Omental fat pad (tissue), 4 donors: Measurements from ENCODE around the gene SMPX. TPM values are rescaled to one million over a fixed set of nuclear protein-coding genes. Genes with fewer than 3 reads are reported as not detected.

ENCODE experiments used
- ATAC-seq: fragments of 150-250 bp; one replicate; pipeline ENCODE4 v1.9.1; 2016; ENCODE audit warnings: mild to moderate bottlenecking, moderate library complexity; ENCODE audit not compliant: low FRiP score
- DNase-seq: peaks from one replicate; pipeline ENCODE4 v3.0.0-alpha.2; 2019; ENCODE audit warnings: low spot score
- total RNA-seq, 4 donors: library from RNA; depleted of rRNA; stranded (reverse); fragments of >200 nt; gene quantifications; one replicate each; pipeline ENCODE4 v1.1.0, GENCODE V29; 2016
- TF ChIP-seq, protein P1 (sequence below), 3 donors: fragments of 450-650 bp; IDR thresholded peaks; one replicate each; pipeline ENCODE4 v1.5.1; 2016 to 2017; ENCODE audit warnings: antibody characterized with exemption in 3 of 3, mild to moderate bottlenecking in 3 of 3, moderate library complexity in 2 of 3

Gene SMPX
- total RNA-seq, 4 donors from 2014 or later, result not detected

DNA sequence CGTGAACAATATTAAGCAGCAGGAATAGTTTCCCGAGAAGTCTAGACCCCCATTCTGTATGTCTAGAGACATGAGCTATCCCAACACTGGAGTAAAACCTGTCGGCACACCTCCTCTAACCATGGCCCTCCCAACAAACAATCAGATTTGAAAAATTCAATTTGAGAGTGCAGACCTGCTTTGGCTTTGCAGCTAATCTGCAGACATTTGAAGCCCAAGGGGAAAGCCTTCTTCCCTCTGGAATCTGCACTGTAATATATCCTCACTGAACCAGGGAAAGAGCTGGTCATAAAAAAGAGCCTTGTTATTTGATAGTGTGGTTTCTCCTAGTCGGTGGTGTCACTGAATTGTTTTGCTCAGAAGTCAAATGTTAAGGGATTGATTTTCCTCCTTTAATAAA lies 55.2 kb downstream of the SMPX start:
- TF ChIP-seq, protein P1, sequence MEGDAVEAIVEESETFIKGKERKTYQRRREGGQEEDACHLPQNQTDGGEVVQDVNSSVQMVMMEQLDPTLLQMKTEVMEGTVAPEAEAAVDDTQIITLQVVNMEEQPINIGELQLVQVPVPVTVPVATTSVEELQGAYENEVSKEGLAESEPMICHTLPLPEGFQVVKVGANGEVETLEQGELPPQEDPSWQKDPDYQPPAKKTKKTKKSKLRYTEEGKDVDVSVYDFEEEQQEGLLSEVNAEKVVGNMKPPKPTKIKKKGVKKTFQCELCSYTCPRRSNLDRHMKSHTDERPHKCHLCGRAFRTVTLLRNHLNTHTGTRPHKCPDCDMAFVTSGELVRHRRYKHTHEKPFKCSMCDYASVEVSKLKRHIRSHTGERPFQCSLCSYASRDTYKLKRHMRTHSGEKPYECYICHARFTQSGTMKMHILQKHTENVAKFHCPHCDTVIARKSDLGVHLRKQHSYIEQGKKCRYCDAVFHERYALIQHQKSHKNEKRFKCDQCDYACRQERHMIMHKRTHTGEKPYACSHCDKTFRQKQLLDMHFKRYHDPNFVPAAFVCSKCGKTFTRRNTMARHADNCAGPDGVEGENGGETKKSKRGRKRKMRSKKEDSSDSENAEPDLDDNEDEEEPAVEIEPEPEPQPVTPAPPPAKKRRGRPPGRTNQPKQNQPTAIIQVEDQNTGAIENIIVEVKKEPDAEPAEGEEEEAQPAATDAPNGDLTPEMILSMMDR (IDR thresholded peaks at IDR 0.05), result no peak
- no peak for DNase-seq
- ATAC-seq, result no peak

DNA sequence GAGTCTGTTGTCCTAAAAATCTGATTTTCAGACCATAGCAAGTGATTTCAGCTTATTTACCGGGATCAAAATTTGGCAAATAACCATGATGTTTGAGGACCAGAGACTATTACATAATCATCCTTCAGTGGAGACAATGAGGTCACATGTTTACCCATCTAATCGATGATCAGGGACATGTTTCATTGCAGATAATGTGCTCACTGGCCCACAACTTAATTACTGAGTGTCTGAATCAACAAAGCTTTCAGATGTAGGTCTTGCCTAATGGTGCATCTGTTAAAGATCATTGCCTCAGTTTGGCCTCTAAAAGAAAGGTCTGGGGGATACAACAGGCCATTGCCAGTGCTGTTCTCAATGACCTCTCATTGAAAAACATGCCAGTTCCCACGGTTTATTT lies 56.9 kb downstream of the SMPX start:
- DNase-seq, result no peak
- TF ChIP-seq, protein P1 (IDR thresholded peaks at IDR 0.05), result no peak
- no peak for ATAC-seq

DNA sequence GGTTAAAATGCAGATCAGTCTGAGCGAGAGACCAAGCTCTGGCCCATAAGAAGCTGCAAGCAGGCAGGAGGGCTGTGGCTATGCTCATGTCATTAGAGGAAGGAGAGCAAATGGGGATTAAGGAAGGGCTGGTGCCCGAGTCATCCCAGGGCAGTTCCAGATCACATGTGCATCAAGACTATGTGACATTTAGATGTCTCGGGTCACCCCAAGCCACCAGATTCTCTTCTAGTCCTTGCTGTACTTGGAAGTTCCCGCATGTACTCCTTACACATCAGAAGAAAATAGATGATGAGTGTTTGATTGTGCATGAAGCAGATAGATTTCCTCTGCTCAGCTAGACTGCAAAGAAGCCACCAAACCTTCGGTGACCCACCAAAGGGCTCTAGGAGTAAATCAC lies 57.6 kb downstream of the SMPX start:
- DNase-seq (no peak), ATAC-seq (no peak)
- TF ChIP-seq, protein P1 (IDR thresholded peaks at IDR 0.05), result no peak

DNA sequence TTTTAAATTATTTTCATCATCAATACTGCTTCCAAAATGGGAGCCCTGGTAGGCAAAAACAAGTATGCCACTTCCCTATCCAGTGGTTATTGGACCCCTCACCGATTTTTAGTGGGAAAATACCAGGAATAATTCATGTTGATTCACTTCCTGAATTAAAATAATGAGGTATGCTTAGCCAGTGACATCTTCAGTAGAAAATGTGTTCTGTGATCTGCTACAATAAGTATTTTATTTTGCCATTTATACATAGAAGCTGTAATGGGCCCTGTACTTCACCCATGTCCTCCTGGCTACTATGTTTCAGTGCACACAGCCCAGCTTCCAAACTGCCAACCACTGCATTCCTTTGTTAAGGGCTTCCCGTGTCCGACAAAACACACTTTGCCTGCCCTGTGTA lies 58.8 kb downstream of the SMPX start:
- TF ChIP-seq, protein P1 (IDR thresholded peaks at IDR 0.05), result no peak
- DNase-seq (no peak), ATAC-seq (no peak)

DNA sequence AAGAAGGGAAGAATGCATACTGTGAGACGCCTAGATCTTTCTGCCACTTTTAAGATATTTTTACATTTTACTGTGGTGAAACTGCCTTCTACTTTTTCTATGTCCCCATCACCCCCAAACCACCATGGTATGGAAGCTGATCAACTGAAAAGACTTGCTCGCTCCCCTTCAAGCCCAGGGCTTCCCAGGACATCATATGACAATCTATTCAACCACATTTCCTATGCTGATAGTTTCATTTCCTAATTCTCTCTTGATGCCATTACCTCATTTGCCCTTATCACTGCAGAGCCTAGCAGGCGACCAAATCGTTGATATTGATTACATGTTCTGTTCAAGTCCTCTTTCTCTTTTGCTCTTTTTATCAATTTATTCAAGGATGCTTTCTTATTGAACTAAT lies 59.6 kb downstream of the SMPX start:
- TF ChIP-seq, protein P1 (IDR thresholded peaks at IDR 0.05), result no peak
- DNase-seq (no peak), ATAC-seq (no peak)

DNA sequence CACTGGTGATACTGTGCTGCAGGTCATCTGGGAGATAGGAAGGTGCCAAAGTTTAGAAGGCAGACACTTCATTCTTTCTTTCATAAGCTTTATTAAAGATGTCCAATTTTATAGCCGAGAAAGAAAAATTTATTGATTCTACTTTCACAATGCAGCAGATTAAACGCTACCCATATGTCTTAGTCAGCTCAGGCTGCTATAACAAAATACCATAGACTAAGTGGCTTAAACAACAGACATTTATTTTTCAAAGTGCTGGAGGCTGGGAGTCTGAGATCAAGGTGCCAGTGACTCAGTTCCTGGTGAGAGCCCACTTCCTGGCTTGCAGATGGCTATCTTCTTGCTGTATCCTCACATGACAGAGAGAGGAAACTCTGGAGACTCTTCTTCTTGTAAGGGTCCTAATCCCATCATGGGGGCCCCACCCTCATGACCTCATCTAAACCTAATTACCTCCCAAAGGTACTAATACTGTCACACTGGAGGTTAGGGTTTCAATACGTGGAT lies 66.4 kb downstream of the SMPX start:
- ATAC-seq, result no peak
- DNase-seq, result no peak
- TF ChIP-seq, protein P1 (IDR thresholded peaks at IDR 0.05), result no peak

DNA sequence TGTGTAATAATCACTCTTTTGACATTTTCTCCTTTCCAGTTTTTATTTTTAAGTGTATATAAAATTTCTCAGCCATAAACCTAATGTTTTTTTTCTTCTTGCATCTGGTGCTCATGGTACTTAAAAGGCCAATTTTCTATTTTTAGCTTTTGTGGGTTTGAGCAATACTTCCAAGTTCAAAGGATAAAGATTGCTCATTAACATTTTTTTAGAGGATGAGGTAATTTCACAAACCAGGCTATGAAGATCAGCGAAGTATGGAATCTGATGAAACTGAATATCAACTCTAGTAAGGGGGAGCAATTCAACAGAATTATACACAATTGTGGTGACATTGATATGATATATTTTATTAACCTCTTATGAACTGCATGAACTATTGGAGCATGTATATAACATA lies 74.0 kb downstream of the SMPX start:
- ATAC-seq (no peak), DNase-seq (no peak)
- TF ChIP-seq, protein P1 (IDR thresholded peaks at IDR 0.05), result no peak
